ENCODE data around the gene MCC.

MCC gene

DNA sequence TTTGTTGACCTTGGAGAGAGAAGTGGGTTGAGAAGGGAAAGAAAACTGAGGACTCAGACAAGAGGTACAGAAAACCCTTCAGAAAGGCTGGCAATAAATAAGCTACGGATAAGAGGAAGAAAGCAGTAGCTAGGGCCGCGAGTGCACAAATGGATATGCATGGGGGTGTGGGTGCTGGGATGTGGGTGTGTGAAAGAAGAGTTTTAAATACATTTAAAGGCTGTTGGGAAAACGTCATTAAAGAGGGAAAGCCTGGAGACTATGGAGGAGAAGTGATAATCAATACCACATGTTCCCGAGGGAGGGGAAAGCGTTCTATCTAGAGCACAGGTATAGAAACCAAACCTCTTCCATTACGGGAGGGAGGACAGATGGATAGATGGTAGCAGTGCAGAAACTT is 230.7 kb downstream of the MCC start (continued):
- TF ChIP-seq ARNTL (CRISPR knock-in tag; IDR thresholded peaks at IDR 0.05; ENCODE audit: borderline replicate concordance, low read depth) (no peak), ISL1 (CRISPR knock-in tag; IDR thresholded peaks at IDR 0.05) (no peak), ZC3H10 (CRISPR knock-in tag; IDR thresholded peaks at IDR 0.05) (no peak), CSDC2 (CRISPR knock-in tag; IDR thresholded peaks at IDR 0.05) (no peak), BACH2 (CRISPR knock-in tag; IDR thresholded peaks at IDR 0.05; ENCODE audit: borderline replicate concordance) (no peak)

GRCh38 chr5:113256671-113257452 is 231.4 kb downstream of the MCC start:
- no peak for TF ChIP-seq SNAI2 (CRISPR knock-in tag; IDR thresholded peaks at IDR 0.05)
- no peak for TF ChIP-seq TCF4 (CRISPR knock-in tag; IDR thresholded peaks at IDR 0.05; ENCODE audit: borderline replicate concordance)
- TF ChIP-seq ZFP30 (CRISPR knock-in tag; IDR thresholded peaks at IDR 0.05): no peak
- TF ChIP-seq ARNTL (CRISPR knock-in tag; IDR thresholded peaks at IDR 0.05; ENCODE audit: borderline replicate concordance, low read depth): no peak
- ATAC-seq: no peak

- TF ChIP-seq, protein P1, sequence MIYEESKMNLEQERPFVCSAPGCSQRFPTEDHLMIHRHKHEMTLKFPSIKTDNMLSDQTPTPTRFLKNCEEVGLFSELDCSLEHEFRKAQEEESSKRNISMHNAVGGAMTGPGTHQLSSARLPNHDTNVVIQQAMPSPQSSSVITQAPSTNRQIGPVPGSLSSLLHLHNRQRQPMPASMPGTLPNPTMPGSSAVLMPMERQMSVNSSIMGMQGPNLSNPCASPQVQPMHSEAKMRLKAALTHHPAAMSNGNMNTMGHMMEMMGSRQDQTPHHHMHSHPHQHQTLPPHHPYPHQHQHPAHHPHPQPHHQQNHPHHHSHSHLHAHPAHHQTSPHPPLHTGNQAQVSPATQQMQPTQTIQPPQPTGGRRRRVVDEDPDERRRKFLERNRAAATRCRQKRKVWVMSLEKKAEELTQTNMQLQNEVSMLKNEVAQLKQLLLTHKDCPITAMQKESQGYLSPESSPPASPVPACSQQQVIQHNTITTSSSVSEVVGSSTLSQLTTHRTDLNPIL (CRISPR knock-in tag; IDR thresholded peaks at IDR 0.05; ENCODE audit: low read depth): no peak
- no peak for TF ChIP-seq ZC3H10 (CRISPR knock-in tag; IDR thresholded peaks at IDR 0.05)
- TF ChIP-seq ISL1 (CRISPR knock-in tag; IDR thresholded peaks at IDR 0.05): no peak
- TF ChIP-seq ESRRG (CRISPR knock-in tag; IDR thresholded peaks at IDR 0.05): no peak
- no peak for TF ChIP-seq RARB (CRISPR knock-in tag; IDR thresholded peaks at IDR 0.05)
- no peak for TF ChIP-seq GLIS3 (CRISPR knock-in tag; IDR thresholded peaks at IDR 0.05)
- no peak for TF ChIP-seq BACH2 (CRISPR knock-in tag; IDR thresholded peaks at IDR 0.05; ENCODE audit: borderline replicate concordance)
- no peak for TF ChIP-seq ZNF565 (CRISPR knock-in tag; conservative IDR thresholded peaks at IDR 0.05; ENCODE audit: low read depth)
- no peak for TF ChIP-seq SNAI2 (CRISPR knock-in tag; IDR thresholded peaks at IDR 0.05)
- TF ChIP-seq, protein P2, sequence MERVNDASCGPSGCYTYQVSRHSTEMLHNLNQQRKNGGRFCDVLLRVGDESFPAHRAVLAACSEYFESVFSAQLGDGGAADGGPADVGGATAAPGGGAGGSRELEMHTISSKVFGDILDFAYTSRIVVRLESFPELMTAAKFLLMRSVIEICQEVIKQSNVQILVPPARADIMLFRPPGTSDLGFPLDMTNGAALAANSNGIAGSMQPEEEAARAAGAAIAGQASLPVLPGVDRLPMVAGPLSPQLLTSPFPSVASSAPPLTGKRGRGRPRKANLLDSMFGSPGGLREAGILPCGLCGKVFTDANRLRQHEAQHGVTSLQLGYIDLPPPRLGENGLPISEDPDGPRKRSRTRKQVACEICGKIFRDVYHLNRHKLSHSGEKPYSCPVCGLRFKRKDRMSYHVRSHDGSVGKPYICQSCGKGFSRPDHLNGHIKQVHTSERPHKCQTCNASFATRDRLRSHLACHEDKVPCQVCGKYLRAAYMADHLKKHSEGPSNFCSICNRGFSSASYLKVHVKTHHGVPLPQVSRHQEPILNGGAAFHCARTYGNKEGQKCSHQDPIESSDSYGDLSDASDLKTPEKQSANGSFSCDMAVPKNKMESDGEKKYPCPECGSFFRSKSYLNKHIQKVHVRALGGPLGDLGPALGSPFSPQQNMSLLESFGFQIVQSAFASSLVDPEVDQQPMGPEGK (CRISPR knock-in tag; IDR thresholded peaks at IDR 0.05; ENCODE audit: borderline replicate concordance): no peak
- TF ChIP-seq POU6F1 (CRISPR knock-in tag; IDR thresholded peaks at IDR 0.05; ENCODE audit: borderline replicate concordance, low read depth): no peak
- no peak for TF ChIP-seq TOX (CRISPR knock-in tag; IDR thresholded peaks at IDR 0.05; ENCODE audit: borderline replicate concordance)
- TF ChIP-seq, protein P3, sequence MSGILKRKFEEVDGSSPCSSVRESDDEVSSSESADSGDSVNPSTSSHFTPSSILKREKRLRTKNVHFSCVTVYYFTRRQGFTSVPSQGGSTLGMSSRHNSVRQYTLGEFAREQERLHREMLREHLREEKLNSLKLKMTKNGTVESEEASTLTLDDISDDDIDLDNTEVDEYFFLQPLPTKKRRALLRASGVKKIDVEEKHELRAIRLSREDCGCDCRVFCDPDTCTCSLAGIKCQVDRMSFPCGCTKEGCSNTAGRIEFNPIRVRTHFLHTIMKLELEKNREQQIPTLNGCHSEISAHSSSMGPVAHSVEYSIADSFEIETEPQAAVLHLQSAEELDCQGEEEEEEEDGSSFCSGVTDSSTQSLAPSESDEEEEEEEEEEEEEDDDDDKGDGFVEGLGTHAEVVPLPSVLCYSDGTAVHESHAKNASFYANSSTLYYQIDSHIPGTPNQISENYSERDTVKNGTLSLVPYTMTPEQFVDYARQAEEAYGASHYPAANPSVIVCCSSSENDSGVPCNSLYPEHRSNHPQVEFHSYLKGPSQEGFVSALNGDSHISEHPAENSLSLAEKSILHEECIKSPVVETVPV (CRISPR knock-in tag; IDR thresholded peaks at IDR 0.05): no peak
- no peak for TF ChIP-seq ARNTL (CRISPR knock-in tag; IDR thresholded peaks at IDR 0.05; ENCODE audit: borderline replicate concordance, low read depth)
- no peak for TF ChIP-seq TCF4 (CRISPR knock-in tag; IDR thresholded peaks at IDR 0.05; ENCODE audit: borderline replicate concordance)
- ATAC-seq: no peak
Observed at GRCh38 chr5:113255579-113256386, 232.5 kb downstream of the MCC start.

DNA sequence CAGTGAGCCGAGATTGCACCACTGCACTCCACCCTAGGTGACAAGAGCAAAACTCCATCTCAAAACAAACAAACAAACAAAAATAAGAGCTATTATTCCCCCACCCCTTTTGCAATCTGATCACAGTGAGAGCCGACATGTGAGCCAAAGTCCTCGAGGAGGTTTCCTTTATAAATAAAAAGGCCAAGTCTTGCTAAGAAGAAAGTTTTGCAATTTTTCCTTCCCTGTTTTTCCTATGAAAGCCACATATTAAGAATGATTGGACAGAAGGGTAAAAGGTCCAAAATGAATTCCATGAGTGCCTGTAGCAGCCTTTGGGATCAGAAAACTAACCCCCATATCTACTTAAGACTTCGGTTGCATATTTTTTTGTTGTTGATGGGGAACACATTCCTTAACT is 233.1 kb downstream of the MCC start:
- ATAC-seq: no peak
- no peak for TF ChIP-seq ZFP3 (CRISPR knock-in tag; IDR thresholded peaks at IDR 0.05)
- no peak for TF ChIP-seq GLIS3 (CRISPR knock-in tag; IDR thresholded peaks at IDR 0.05)
- TF ChIP-seq, protein P2 (CRISPR knock-in tag; IDR thresholded peaks at IDR 0.05; ENCODE audit: borderline replicate concordance): no peak
- TF ChIP-seq PPARA (CRISPR knock-in tag; IDR thresholded peaks at IDR 0.05; ENCODE audit: borderline replicate concordance): no peak
- no peak for TF ChIP-seq ZNF8 (CRISPR knock-in tag; IDR thresholded peaks at IDR 0.05)
- TF ChIP-seq ARNTL (CRISPR knock-in tag; IDR thresholded peaks at IDR 0.05; ENCODE audit: borderline replicate concordance, low read depth): no peak
- no peak for TF ChIP-seq OSR1 (CRISPR knock-in tag; IDR thresholded peaks at IDR 0.05)
- TF ChIP-seq RARB (CRISPR knock-in tag; IDR thresholded peaks at IDR 0.05): no peak
- no peak for TF ChIP-seq SNAI2 (CRISPR knock-in tag; IDR thresholded peaks at IDR 0.05)
- TF ChIP-seq TCF4 (CRISPR knock-in tag; IDR thresholded peaks at IDR 0.05; ENCODE audit: borderline replicate concordance): no peak
- no peak for TF ChIP-seq ISL1 (CRISPR knock-in tag; IDR thresholded peaks at IDR 0.05)
- no peak for TF ChIP-seq ESRRG (CRISPR knock-in tag; IDR thresholded peaks at IDR 0.05)
- no peak for TF ChIP-seq TSHZ2 (CRISPR knock-in tag; IDR thresholded peaks at IDR 0.05)
- TF ChIP-seq ZC3H10 (CRISPR knock-in tag; IDR thresholded peaks at IDR 0.05): no peak
- no peak for TF ChIP-seq CSDC2 (CRISPR knock-in tag; IDR thresholded peaks at IDR 0.05)
- no peak for TF ChIP-seq ZNF565 (CRISPR knock-in tag; conservative IDR thresholded peaks at IDR 0.05; ENCODE audit: low read depth)
